Posterior cingulate gyrus (tissue), 11 donors: ENCODE measurements around the gene FAAP20.

Source experiments
- DNase-seq, 10 donors: peaks; one replicate each; pipeline versions ENCODE4 v3.0.0 to v3.0.0-alpha.2; 2020 to 2021; ENCODE audit warnings: mixed read lengths in 3 of 10
- intact Hi-C: fragments of 100-400 bp; cut with DNase I; formaldehyde crosslinking; loops from one replicate; pipeline ENCODE4 v1.15.1; 2023

FAAP20 gene

GRCh38 chr1:2200308-2200943 lies 5.9 kb upstream of the FAAP20 start:
- intact Hi-C loops: loop anchor here (10.0 kb wide), 1 partner anchor 384 kb away; the partner anchor contains the start of gene PRXL2B
- no peak for DNase-seq

- intact Hi-C loops: loop anchor here (10.0 kb wide), 1 partner anchor 116 kb away; no protein-coding TSS in a partner anchor
- peak; percentile 57 to 96 (median 74) for DNase-seq
Measured at GRCh38 chr1:2199042-2199810, 4.7 kb upstream of the FAAP20 start.

GRCh38 chr1:2198571-2198970 lies 4.0 kb upstream of the FAAP20 start:
- intact Hi-C loops: loop anchor here (10.0 kb wide), 1 partner anchor 116 kb away; no protein-coding TSS in a partner anchor
- DNase-seq: no peak

- intact Hi-C loops: loop anchor here (10.0 kb wide), 1 partner anchor 117 kb away; no protein-coding TSS in a partner anchor
- DNase-seq: no peak
Measured at GRCh38 chr1:2197707-2198165, 3.2 kb upstream of the FAAP20 start.

- DNase-seq: no peak
- intact Hi-C loops: loop anchor here (10.0 kb wide), 1 partner anchor 118 kb away; no protein-coding TSS in a partner anchor
Measured at GRCh38 chr1:2196901-2197638, 2.5 kb upstream of the FAAP20 start.

- no peak for DNase-seq
- intact Hi-C loops: loop anchor here (1.0 to 10.0 kb wide), 2 partner anchors 119 to 186 kb away; no protein-coding TSS in a partner anchor
Measured at GRCh38 chr1:2195785-2196184, 1.2 kb upstream of the FAAP20 start.

GRCh38 chr1:2194898-2195673 lies 514 bp upstream of the FAAP20 start:
- intact Hi-C loops: loop anchor here (1.0 to 10.0 kb wide), 2 partner anchors 120 to 186 kb away; no protein-coding TSS in a partner anchor
- DNase-seq: peak; percentile 72 to 98 (median 82)

- intact Hi-C loops: loop anchor here (10.0 kb wide), 1 partner anchor 121 kb away; no protein-coding TSS in a partner anchor
Measured at GRCh38 chr1:2193514-2194281, 874 bp downstream of the FAAP20 start.

GRCh38 chr1:2192031-2192995 lies 2.3 kb downstream of the FAAP20 start:
- intact Hi-C loops: loop anchor here (10.0 kb wide), 1 partner anchor 122 kb away; no protein-coding TSS in a partner anchor

More at GRCh38 chr1:2193514-2194281, 874 bp downstream of the FAAP20 start:
- no peak for DNase-seq

GRCh38 chr1:2190491-2190976 lies 4.0 kb downstream of the FAAP20 start:
- intact Hi-C loops: loop anchor here (10.0 kb wide), 1 partner anchor 124 kb away; no protein-coding TSS in a partner anchor
- DNase-seq: no peak

More at GRCh38 chr1:2192031-2192995, 2.3 kb downstream of the FAAP20 start:
- DNase-seq: no peak

- intact Hi-C loops: loop anchor here (2.0 to 10.0 kb wide), 2 partner anchors 39 to 125 kb away; partner anchors contain the start of gene SKI
- DNase-seq: peak; percentile 88 to 99 (median 94)
Measured at GRCh38 chr1:2189459-2190425, 4.8 kb downstream of the FAAP20 start.

- intact Hi-C loops: loop anchor here (2.0 kb wide), 1 partner anchor 40 kb away; the partner anchor contains the start of gene SKI
- DNase-seq: no peak
Measured at GRCh38 chr1:2188336-2188735, 6.2 kb downstream of the FAAP20 start.

- intact Hi-C loops: loop anchor here (2.0 kb wide), 1 partner anchor 41 kb away; the partner anchor contains the start of gene SKI
- no peak for DNase-seq
Measured at GRCh38 chr1:2187619-2188018, 7.0 kb downstream of the FAAP20 start.

- intact Hi-C loops: no loop called here
- no peak for DNase-seq
Measured at GRCh38 chr1:2186901-2187300, 7.7 kb downstream of the FAAP20 start.

- intact Hi-C loops: no loop called here
- DNase-seq: no peak
Measured at GRCh38 chr1:2185880-2186855, 8.4 kb downstream of the FAAP20 start.
